ENCODE data around the gene VWA1. TPM values are rescaled to one million over a fixed set of nuclear protein-coding genes. Genes with fewer than 3 reads are reported as not detected.

The VWA1 gene
- polyA plus RNA-seq, 1 donor (not counting 4 experiments of a cell fraction or from before 2014, with no cell fraction given), result 6.5 TPM

DNA sequence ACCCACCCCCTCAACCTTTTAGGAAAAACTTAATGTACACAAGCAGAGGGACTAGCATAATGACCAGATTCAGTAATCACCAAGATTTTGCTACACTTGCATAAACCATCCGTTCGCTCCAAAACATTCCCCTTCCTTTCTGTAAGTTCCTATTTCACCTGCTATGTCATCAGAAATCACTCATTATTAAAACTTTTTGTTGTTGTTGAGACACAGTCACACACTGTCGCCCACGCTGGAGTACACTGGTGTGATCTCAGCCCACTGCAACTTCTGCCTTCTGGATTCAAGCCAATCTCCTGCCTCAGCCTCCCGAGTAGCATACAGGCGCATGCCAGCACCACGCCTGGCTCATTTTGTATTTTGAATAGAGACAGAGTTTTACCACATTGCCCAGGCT lies 31.8 kb upstream of the VWA1 start:
- H3K36me3 ChIP-seq (ENCODE audit: control insufficient read depth in 2 of 2, extremely low read depth in 1 of 2, insufficient read depth in 2 of 2, low read length in 2 of 2), result peaks cover 26 to 41% of the 10 kb centered on the region in 2 experiments
- dilution Hi-C loops (cut with MboI; ENCODE audit: extremely low pct_ligation_motif_present, low sequenced_read_pairs), result no loop called here
- H3K27me3 ChIP-seq (ENCODE audit: control insufficient read depth, extremely low read depth, insufficient read depth, low read length), result no peaks in the 10 kb centered on the region
- H3K79me2 ChIP-seq (ENCODE audit: control insufficient read depth, insufficient read depth, low read length), result peaks cover 75% of the 10 kb centered on the region
- no peak overlapping the region for H3K4me2 ChIP-seq (ENCODE audit: control insufficient read depth, extremely low read depth, insufficient read depth, low read depth, low read length)
- DNase-seq (ENCODE audit: low read depth, low spot score), result no peak
- no peak overlapping the region for H3K9ac ChIP-seq (ENCODE audit: control insufficient read depth, extremely low read depth, insufficient read depth, low read length)
- H3K27ac ChIP-seq (ENCODE audit: control insufficient read depth, insufficient read depth, low read length), result no peak overlapping the region
- no peak overlapping the region for H2AFZ ChIP-seq (ENCODE audit: control insufficient read depth, low read length)
- no peak for FAIRE-seq
- TF ChIP-seq EZH2 (IDR thresholded peaks at IDR 0.05; ENCODE audit: low read length), result no peak
- TF ChIP-seq, protein P1, sequence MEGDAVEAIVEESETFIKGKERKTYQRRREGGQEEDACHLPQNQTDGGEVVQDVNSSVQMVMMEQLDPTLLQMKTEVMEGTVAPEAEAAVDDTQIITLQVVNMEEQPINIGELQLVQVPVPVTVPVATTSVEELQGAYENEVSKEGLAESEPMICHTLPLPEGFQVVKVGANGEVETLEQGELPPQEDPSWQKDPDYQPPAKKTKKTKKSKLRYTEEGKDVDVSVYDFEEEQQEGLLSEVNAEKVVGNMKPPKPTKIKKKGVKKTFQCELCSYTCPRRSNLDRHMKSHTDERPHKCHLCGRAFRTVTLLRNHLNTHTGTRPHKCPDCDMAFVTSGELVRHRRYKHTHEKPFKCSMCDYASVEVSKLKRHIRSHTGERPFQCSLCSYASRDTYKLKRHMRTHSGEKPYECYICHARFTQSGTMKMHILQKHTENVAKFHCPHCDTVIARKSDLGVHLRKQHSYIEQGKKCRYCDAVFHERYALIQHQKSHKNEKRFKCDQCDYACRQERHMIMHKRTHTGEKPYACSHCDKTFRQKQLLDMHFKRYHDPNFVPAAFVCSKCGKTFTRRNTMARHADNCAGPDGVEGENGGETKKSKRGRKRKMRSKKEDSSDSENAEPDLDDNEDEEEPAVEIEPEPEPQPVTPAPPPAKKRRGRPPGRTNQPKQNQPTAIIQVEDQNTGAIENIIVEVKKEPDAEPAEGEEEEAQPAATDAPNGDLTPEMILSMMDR (optimal IDR thresholded peaks at IDR 0.05 in 1 of 3, IDR thresholded peaks at IDR 0.05 in 1 of 3, conservative IDR thresholded peaks at IDR 0.05 in 1 of 3; ENCODE audit: extremely low read depth in 1 of 3, insufficient read depth in 2 of 3, low read length in 3 of 3), result no peak
- no peak overlapping the region for H3K4me3 ChIP-seq (ENCODE audit: control insufficient read depth in 2 of 3, extremely low read depth in 1 of 3, insufficient read depth in 2 of 3, low read depth in 1 of 3, low read length in 3 of 3)
- H3K9me1 ChIP-seq (ENCODE audit: control insufficient read depth, extremely low read depth, insufficient read depth, low read length), result no peaks in the 10 kb centered on the region
- peaks cover 12% of the 10 kb centered on the region for H4K20me1 ChIP-seq (ENCODE audit: control insufficient read depth, extremely low read depth, insufficient read depth, low read length)
- H3K9me3 ChIP-seq (ENCODE audit: control insufficient read depth, low read depth, low read length), result no peaks in the 10 kb centered on the region
- peaks cover 43% of the 10 kb centered on the region for H3K4me1 ChIP-seq (ENCODE audit: control insufficient read depth, extremely low read depth, insufficient read depth, low read length)

DNA sequence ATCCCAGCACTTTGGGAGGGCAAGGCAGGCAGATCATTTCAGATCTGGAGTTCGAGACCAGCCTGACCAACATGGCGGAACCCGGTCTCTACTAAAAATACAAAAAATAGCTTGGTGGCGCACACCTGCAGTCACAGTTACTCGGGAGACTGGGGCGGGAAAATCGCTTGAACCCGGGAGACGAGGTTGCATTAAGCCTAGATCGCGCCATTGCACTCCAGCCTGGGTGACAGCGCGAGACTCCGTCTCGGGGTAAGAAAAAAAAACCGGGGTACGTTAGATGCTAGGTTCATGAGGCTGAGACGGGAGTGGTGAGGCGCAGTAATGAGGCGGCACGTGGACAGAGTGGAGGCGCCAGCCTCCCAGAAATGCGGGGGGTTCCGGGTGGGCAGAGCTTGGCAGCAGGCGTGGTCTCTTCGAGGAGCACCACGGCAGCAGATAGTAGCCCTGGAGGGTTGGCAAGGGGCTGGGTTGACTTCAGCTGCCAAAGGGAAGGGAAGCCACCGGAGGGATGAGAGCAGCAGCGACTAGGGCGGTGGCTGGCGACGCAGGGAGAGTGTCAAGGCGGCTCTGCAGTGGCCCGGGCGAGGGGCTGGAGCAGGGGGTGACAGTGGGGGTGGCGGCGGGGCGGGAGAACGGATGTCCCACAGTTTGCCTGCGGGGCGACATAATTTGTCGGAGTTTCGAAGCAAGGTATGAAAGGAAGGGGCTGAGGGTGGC lies 29.2 kb upstream of the VWA1 start:
- Histone ChIP-seq H3K9ac (ENCODE audit: control insufficient read depth, extremely low read depth, insufficient read depth, low read length) (peak overlapping the region; percentile 91), H4K20me1 (ENCODE audit: control insufficient read depth, extremely low read depth, insufficient read depth, low read length) (peaks cover 11% of the 10 kb centered on the region), H3K4me3 (ENCODE audit: control insufficient read depth in 2 of 3, extremely low read depth in 1 of 3, insufficient read depth in 2 of 3, low read depth in 1 of 3, low read length in 3 of 3) (peak overlapping the region; percentile 70 to 90 (median 86)), H3K4me1 (ENCODE audit: control insufficient read depth, extremely low read depth, insufficient read depth, low read length) (peaks cover 32% of the 10 kb centered on the region), H3K9me1 (ENCODE audit: control insufficient read depth, extremely low read depth, insufficient read depth, low read length) (no peaks in the 10 kb centered on the region), H3K4me2 (ENCODE audit: control insufficient read depth, extremely low read depth, insufficient read depth, low read depth, low read length) (peak overlapping the region; percentile 87), H3K27ac (ENCODE audit: control insufficient read depth, insufficient read depth, low read length) (peak overlapping the region; percentile 76), H3K79me2 (ENCODE audit: control insufficient read depth, insufficient read depth, low read length) (peaks cover 63% of the 10 kb centered on the region), H2AFZ (ENCODE audit: control insufficient read depth, low read length) (no peak overlapping the region), H3K27me3 (ENCODE audit: control insufficient read depth, extremely low read depth, insufficient read depth, low read length) (no peaks in the 10 kb centered on the region), H3K9me3 (ENCODE audit: control insufficient read depth, low read depth, low read length) (no peaks in the 10 kb centered on the region), H3K36me3 (ENCODE audit: control insufficient read depth in 2 of 2, extremely low read depth in 1 of 2, insufficient read depth in 2 of 2, low read length in 2 of 2) (peaks cover 20 to 33% of the 10 kb centered on the region in 2 experiments)
- DNase-seq (ENCODE audit: low read depth, low spot score), result no peak
- no peak for FAIRE-seq
- dilution Hi-C loops (cut with MboI; ENCODE audit: extremely low pct_ligation_motif_present, low sequenced_read_pairs), result no loop called here
- no peak for TF ChIP-seq EZH2 (IDR thresholded peaks at IDR 0.05; ENCODE audit: low read length)
- TF ChIP-seq, protein P1 (optimal IDR thresholded peaks at IDR 0.05 in 1 of 3, IDR thresholded peaks at IDR 0.05 in 1 of 3, conservative IDR thresholded peaks at IDR 0.05 in 1 of 3; ENCODE audit: extremely low read depth in 1 of 3, insufficient read depth in 2 of 3, low read length in 3 of 3), result no peak
